Nephron (organoid): ENCODE results near the gene DRG2.

Experiments used
- H3K27ac Mint-ChIP-seq, 3 experiments: 2 replicates each; pipeline ENCODE4 v1.8.0; 2020; ENCODE audit warnings: mixed read lengths in 3 of 3, mild to moderate bottlenecking in 2 of 3, moderate library complexity in 1 of 3
- H3K27me3 Mint-ChIP-seq: 2 replicates; pipeline ENCODE4 v1.8.0; 2021; ENCODE audit warnings: low read depth, mild to moderate bottlenecking, moderate library complexity, mixed read lengths
- H3K36me3 Mint-ChIP-seq: 2 replicates; pipeline ENCODE4 v1.8.0; 2020; ENCODE audit warnings: low read depth, mixed read lengths
- H3K4me1 Mint-ChIP-seq: 2 replicates; pipeline ENCODE4 v1.8.0; 2020; ENCODE audit warnings: mixed read lengths
- H3K4me3 Mint-ChIP-seq, 3 experiments: 2 replicates each; pipeline ENCODE4 v1.8.0; 2020; ENCODE audit warnings: mild to moderate bottlenecking in 3 of 3, mixed read lengths in 3 of 3, moderate library complexity in 2 of 3
- H3K9me3 Mint-ChIP-seq: 2 replicates; pipeline ENCODE4 v1.8.0; 2020; ENCODE audit warnings: mixed read lengths
- TF ChIP-seq, protein P1 (sequence below), 3 experiments: fragments of 200-600 bp; sonication (generic); IDR thresholded peaks; one replicate each; pipeline ENCODE4 v1.5.0; 2021; ENCODE audit warnings: antibody characterized with exemption in 3 of 3; ENCODE audit not compliant: unreplicated experiment in 3 of 3

The DRG2 gene

DNA sequence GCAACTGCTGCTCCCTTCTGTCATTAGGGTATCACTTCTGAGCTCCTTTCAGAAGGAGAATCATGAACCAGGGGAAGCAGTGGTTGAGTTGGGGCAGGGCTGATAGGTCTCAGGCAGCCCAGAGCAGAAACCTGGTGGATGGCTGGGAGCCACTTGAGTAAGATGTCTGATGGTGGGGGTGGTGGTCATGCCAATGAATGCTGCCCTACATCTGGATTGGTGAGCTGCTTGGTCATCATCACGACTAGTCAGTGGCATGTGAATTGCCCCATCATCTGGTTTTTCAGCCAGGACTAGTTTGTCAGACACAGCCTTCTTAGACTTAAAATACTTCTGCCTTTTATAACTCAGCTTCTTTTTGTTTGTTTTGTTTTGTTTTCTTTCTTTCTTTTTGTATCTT, 46.0 kb upstream of the DRG2 start:
- Mint-ChIP-seq H3K4me1 (peaks cover 47% of the 10 kb centered on the region), H3K36me3 (peaks cover 7% of the 10 kb centered on the region), H3K27me3 (peaks cover 3% of the 10 kb centered on the region), H3K9me3 (no peaks in the 10 kb centered on the region), H3K27ac (no peak overlapping the region), H3K4me3 (peak overlapping the region; percentile 93 to 98 (median 94))
- TF ChIP-seq, protein P1, sequence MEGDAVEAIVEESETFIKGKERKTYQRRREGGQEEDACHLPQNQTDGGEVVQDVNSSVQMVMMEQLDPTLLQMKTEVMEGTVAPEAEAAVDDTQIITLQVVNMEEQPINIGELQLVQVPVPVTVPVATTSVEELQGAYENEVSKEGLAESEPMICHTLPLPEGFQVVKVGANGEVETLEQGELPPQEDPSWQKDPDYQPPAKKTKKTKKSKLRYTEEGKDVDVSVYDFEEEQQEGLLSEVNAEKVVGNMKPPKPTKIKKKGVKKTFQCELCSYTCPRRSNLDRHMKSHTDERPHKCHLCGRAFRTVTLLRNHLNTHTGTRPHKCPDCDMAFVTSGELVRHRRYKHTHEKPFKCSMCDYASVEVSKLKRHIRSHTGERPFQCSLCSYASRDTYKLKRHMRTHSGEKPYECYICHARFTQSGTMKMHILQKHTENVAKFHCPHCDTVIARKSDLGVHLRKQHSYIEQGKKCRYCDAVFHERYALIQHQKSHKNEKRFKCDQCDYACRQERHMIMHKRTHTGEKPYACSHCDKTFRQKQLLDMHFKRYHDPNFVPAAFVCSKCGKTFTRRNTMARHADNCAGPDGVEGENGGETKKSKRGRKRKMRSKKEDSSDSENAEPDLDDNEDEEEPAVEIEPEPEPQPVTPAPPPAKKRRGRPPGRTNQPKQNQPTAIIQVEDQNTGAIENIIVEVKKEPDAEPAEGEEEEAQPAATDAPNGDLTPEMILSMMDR (IDR thresholded peaks at IDR 0.05; ENCODE audit: unreplicated experiment in 3 of 3) = no peak

DNA sequence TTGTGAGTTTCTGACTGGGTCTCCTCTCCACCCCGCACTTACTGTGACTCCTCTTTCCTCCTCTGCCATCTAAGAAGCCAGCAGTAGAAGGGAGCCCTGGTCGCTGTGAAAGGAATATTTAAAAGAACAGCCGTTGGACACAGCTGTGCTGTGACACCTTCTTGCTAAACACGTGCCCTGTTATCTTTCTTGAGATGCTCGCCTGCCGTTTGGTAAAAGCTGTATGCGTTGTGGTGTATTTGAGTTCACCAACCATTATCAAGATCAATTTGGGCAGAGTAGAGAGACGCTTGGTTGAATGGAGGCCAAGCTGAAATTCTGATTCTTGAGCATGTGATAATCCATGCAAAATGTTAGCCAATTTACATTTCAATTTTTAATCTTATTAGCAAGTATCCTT, 44.8 kb upstream of the DRG2 start:
- peaks cover 38% of the 10 kb centered on the region for H3K4me1 Mint-ChIP-seq
- peak overlapping the region; percentile 24 to 93 (median 66) for H3K4me3 Mint-ChIP-seq
- peaks cover 3% of the 10 kb centered on the region for H3K27me3 Mint-ChIP-seq
- H3K9me3 Mint-ChIP-seq = no peaks in the 10 kb centered on the region
- H3K36me3 Mint-ChIP-seq = peaks cover 15% of the 10 kb centered on the region
- no peak overlapping the region for H3K27ac Mint-ChIP-seq
- TF ChIP-seq, protein P1 (IDR thresholded peaks at IDR 0.05; ENCODE audit: unreplicated experiment in 3 of 3) = no peak

DNA sequence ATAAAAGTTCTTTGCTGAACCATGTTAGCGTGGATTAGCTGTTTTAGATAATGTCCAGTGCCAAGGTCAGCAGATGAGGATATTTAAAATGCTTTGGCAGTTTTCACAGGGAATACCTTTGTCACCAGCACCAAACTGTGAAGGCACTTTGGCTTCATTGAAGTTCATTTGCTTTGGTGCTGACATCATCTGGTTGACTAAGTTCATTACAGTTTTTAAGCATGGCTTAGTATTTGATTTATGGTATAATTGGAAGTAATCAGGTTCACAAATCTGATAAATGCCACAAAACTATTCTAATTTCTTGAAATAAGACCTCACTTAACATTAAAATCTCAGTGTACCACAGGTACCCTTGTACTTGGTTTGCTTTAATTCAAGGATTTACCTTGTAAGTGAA, 44.3 kb upstream of the DRG2 start:
- H3K9me3 Mint-ChIP-seq = no peaks in the 10 kb centered on the region
- H3K4me3 Mint-ChIP-seq = no peak overlapping the region
- peaks cover 18% of the 10 kb centered on the region for H3K36me3 Mint-ChIP-seq
- no peak overlapping the region for H3K27ac Mint-ChIP-seq
- H3K4me1 Mint-ChIP-seq = peaks cover 34% of the 10 kb centered on the region
- H3K27me3 Mint-ChIP-seq = peaks cover 3% of the 10 kb centered on the region
- TF ChIP-seq, protein P1 (IDR thresholded peaks at IDR 0.05; ENCODE audit: unreplicated experiment in 3 of 3) = peak; percentile 16 to 25 (median 21)

DNA sequence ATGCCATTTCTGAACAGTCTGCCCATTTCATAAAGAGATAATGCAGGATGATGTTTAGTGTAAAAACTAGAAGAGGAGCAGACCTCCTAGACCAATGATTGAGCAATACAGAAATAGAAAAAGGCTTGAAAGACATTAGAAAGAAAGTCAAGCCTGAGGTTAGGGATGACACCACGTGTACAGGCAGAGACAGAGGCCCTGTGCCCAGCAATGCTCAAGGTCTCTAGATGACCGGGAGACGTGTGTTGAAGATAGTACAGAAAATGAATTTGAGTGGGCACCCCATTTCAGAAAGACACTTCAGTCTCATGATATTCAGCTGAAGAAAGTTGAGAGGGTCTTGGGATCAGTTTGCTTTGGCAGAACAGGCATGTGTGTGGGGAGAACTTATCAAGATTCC, 43.1 kb upstream of the DRG2 start:
- peaks cover 21% of the 10 kb centered on the region for H3K36me3 Mint-ChIP-seq
- no peak overlapping the region for H3K27ac Mint-ChIP-seq
- H3K27me3 Mint-ChIP-seq = peaks cover 3% of the 10 kb centered on the region
- H3K4me3 Mint-ChIP-seq = no peak overlapping the region
- H3K4me1 Mint-ChIP-seq = peaks cover 29% of the 10 kb centered on the region
- TF ChIP-seq, protein P1 (IDR thresholded peaks at IDR 0.05; ENCODE audit: unreplicated experiment in 3 of 3) = no peak
- H3K9me3 Mint-ChIP-seq = no peaks in the 10 kb centered on the region

- Mint-ChIP-seq H3K27me3 (no peaks in the 10 kb centered on the region), H3K27ac (no peak overlapping the region), H3K4me1 (peaks cover 21% of the 10 kb centered on the region), H3K4me3 (no peak overlapping the region), H3K36me3 (peaks cover 29% of the 10 kb centered on the region), H3K9me3 (no peaks in the 10 kb centered on the region)
- TF ChIP-seq, protein P1 (IDR thresholded peaks at IDR 0.05; ENCODE audit: unreplicated experiment in 3 of 3) = no peak
Observed at GRCh38 chr17:18045691-18046350, 41.9 kb upstream of the DRG2 start.

DNA sequence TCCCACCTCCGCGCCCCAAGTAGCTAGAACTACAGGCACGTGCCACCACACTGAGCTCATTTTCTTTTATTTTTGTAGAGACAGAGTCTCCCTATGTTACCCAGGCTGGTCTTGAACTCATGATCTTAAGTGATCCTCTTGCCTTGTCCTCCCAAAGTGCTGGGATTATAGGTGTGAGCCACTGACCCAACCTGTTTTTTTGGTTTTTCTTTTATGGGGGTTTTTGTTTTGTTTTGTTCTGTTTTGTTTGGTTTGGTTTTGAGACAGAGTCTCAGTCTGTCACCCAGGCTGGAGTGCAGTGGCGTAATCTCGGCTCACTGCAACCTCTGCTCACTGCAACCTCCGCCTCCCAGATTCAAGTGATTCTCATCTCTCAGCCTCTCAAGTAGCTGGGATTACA, 32.2 kb upstream of the DRG2 start:
- no peak overlapping the region for H3K27ac Mint-ChIP-seq
- H3K4me3 Mint-ChIP-seq = no peak overlapping the region
- H3K4me1 Mint-ChIP-seq = no peaks in the 10 kb centered on the region
- TF ChIP-seq, protein P1 (IDR thresholded peaks at IDR 0.05; ENCODE audit: unreplicated experiment in 3 of 3) = no peak
- H3K36me3 Mint-ChIP-seq = peaks cover 62% of the 10 kb centered on the region
- H3K27me3 Mint-ChIP-seq = no peaks in the 10 kb centered on the region
- no peaks in the 10 kb centered on the region for H3K9me3 Mint-ChIP-seq
